ENCODE data around the gene CXCL11.

The CXCL11 gene

DNA sequence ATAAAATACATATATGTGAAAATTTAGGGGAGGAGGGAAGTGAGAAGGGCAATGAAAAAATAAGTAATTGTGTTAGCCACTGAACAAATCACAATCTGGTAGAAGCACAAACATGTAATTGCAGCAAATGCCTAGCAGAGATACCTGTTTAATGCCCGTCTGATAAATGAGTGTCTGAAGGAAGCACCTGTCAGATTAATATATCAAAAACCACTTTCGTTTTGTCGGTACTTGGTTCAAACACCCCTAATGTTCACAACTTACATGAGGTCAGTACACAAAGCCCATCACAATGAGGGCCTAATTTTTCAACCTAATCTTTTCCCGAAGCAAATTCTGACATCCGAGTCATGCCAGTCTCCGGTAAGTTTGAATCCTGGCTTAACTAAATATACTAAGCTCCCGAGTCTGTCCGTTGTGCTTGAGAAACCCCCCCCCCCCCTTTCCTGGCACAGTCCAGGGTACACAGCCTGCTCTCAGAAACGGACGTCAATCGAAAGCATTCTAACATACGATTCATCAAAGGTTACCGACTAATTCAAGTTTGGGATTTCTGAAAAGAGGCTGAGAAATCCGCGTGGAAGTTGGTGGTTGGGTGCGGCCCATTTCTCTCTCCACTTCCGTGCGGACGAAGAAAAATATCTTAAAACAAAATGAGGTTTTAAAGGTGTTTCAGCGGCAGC, 45.9 kb downstream of the CXCL11 start:
- Histone ChIP-seq H3K4me1 (ENCODE audit: insufficient read depth, low read length, poor library complexity, severe bottlenecking) (peaks cover 37% of the 10 kb centered on the region), H3K9me3 (ENCODE audit: insufficient read depth, low read depth, low read length) (no peaks in the 10 kb centered on the region), H3K4me2 (ENCODE audit: low read depth, low read length, poor library complexity, severe bottlenecking) (peak overlapping the region; percentile 93), H3K9ac (ENCODE audit: low read depth, low read length, poor library complexity, severe bottlenecking) (peak overlapping the region; percentile 91), H3F3A (ENCODE audit: low read depth) (no peaks in the 10 kb centered on the region), H4K20me1 (ENCODE audit: insufficient read depth, low read length, poor library complexity, severe bottlenecking) (peaks cover 23% of the 10 kb centered on the region), H3K36me3 (ENCODE audit: insufficient read depth, low read length) (no peaks in the 10 kb centered on the region), H3K79me2 (ENCODE audit: insufficient read depth, low read length) (peaks cover 57% of the 10 kb centered on the region), H3K27me3 (ENCODE audit: insufficient read depth, low read length, poor library complexity, severe bottlenecking) (no peaks in the 10 kb centered on the region), H3K4me3 (ENCODE audit: low read length, poor library complexity, severe bottlenecking) (peak overlapping the region; percentile 95), H3K9me2 (replicated peaks; ENCODE audit: low read depth, low read length) (no peaks in the 10 kb centered on the region), H2AFZ (ENCODE audit: low read length) (no peak overlapping the region)
- TF ChIP-seq EZH2phosphoT487 (IDR thresholded peaks at IDR 0.05; ENCODE audit: borderline replicate concordance) = no peak
- TF ChIP-seq, protein P1, sequence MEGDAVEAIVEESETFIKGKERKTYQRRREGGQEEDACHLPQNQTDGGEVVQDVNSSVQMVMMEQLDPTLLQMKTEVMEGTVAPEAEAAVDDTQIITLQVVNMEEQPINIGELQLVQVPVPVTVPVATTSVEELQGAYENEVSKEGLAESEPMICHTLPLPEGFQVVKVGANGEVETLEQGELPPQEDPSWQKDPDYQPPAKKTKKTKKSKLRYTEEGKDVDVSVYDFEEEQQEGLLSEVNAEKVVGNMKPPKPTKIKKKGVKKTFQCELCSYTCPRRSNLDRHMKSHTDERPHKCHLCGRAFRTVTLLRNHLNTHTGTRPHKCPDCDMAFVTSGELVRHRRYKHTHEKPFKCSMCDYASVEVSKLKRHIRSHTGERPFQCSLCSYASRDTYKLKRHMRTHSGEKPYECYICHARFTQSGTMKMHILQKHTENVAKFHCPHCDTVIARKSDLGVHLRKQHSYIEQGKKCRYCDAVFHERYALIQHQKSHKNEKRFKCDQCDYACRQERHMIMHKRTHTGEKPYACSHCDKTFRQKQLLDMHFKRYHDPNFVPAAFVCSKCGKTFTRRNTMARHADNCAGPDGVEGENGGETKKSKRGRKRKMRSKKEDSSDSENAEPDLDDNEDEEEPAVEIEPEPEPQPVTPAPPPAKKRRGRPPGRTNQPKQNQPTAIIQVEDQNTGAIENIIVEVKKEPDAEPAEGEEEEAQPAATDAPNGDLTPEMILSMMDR (conservative IDR thresholded peaks at IDR 0.05; ENCODE audit: low read length) = no peak

DNA sequence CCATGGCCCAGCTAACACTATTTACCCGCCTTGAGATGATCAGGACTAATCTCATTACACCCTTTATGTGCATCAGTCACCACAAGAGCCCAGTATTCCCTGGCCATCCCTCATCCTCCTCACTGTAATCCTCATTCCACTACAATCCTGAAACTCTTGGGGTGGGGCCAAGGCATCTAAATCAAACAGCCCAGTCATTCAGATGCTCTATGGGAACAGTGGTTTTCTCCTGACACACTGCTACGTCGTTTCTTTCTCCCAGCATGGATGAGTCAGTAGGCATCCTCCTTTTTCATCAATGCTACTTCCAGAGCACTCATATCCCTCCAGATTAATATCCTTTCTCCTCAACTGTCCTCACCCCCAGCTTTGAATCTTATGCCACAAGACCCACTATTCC, 50.8 kb downstream of the CXCL11 start:
- H3F3A ChIP-seq (ENCODE audit: low read depth) = no peaks in the 10 kb centered on the region
- H3K4me3 ChIP-seq (ENCODE audit: low read length, poor library complexity, severe bottlenecking) = no peak overlapping the region
- H4K20me1 ChIP-seq (ENCODE audit: insufficient read depth, low read length, poor library complexity, severe bottlenecking) = peaks cover 21% of the 10 kb centered on the region
- peak overlapping the region; percentile 93 for H3K4me2 ChIP-seq (ENCODE audit: low read depth, low read length, poor library complexity, severe bottlenecking)
- TF ChIP-seq, protein P1 (conservative IDR thresholded peaks at IDR 0.05; ENCODE audit: low read length) = no peak
- no peak for TF ChIP-seq EZH2phosphoT487 (IDR thresholded peaks at IDR 0.05; ENCODE audit: borderline replicate concordance)
- H2AFZ ChIP-seq (ENCODE audit: low read length) = no peak overlapping the region
- no peaks in the 10 kb centered on the region for H3K9me3 ChIP-seq (ENCODE audit: insufficient read depth, low read depth, low read length)
- peaks cover 16% of the 10 kb centered on the region; the same call in 1 of the 2 replicates for H3K36me3 ChIP-seq (ENCODE audit: insufficient read depth, low read length)
- peaks cover 64% of the 10 kb centered on the region for H3K79me2 ChIP-seq (ENCODE audit: insufficient read depth, low read length)
- H3K4me1 ChIP-seq (ENCODE audit: insufficient read depth, low read length, poor library complexity, severe bottlenecking) = peaks cover 33% of the 10 kb centered on the region
- no peaks in the 10 kb centered on the region for H3K27me3 ChIP-seq (ENCODE audit: insufficient read depth, low read length, poor library complexity, severe bottlenecking)
- no peaks in the 10 kb centered on the region for H3K9me2 ChIP-seq (replicated peaks; ENCODE audit: low read depth, low read length)
- no peak overlapping the region for H3K9ac ChIP-seq (ENCODE audit: low read depth, low read length, poor library complexity, severe bottlenecking)

Data from Loucy (cell line).